ENCODE measurements around the gene PTCD2. TPM values are rescaled to one million over a fixed set of nuclear protein-coding genes. Genes with fewer than 3 reads are reported as not detected.

The PTCD2 gene
- total and polyA plus RNA-seq, 2 of the 8 experiments (the other 6 are each of a cell fraction or from before 2014, with no cell fraction given): 7.3 to 15.4 TPM

GRCh38 chr5:72313141-72313540, 7.0 kb upstream of the PTCD2 start:
- Histone ChIP-seq H3K23me2 (ENCODE audit: low read depth, low read length) (no peaks in the 10 kb centered on the region; the same call in 1 of the 2 replicates), H3K4me2 (ENCODE audit: insufficient read depth in 1 of 2, low read depth in 2 of 2, low read length in 2 of 2) (no peak overlapping the region), H4K8ac (ENCODE audit: extremely low read depth, insufficient read depth, low read length) (no peak overlapping the region), H3K23ac (ENCODE audit: insufficient read length) (no peak overlapping the region), H3K4me3 (ENCODE audit: extremely low read depth in 1 of 4, insufficient read depth in 2 of 4, low read depth in 3 of 4, low read length in 4 of 4) (no peak overlapping the region), H2AFZ (ENCODE audit: low read length) (no peak overlapping the region), H3K4me1 (replicated peaks in 1 of 4; ENCODE audit: control insufficient read depth in 3 of 4, insufficient read depth in 4 of 4, low read length in 3 of 4) (peaks cover 0 to 3% (median 0%) of the 10 kb centered on the region in 4 experiments; a peak in 1 of 7 replicates), H2BK15ac (ENCODE audit: low read length) (no peak overlapping the region), H3K14ac (ENCODE audit: insufficient read length) (no peak overlapping the region), H2BK20ac (ENCODE audit: low read length) (no peak overlapping the region), H2BK5ac (ENCODE audit: low read depth, low read length) (no peak overlapping the region), H3K79me1 (ENCODE audit: low read depth, low read length) (peaks cover 2% of the 10 kb centered on the region; the same call in 1 of the 2 replicates), H3K79me2 (ENCODE audit: control insufficient read depth in 1 of 2, insufficient read depth in 2 of 2, low read length in 2 of 2) (peaks cover 0 to 36% of the 10 kb centered on the region in 2 experiments; a peak in 2 of 4 replicates), H2AK5ac (ENCODE audit: low read depth, low read length) (no peak overlapping the region), H4K20me1 (replicated peaks in 1 of 2; ENCODE audit: control insufficient read depth in 1 of 2, insufficient read depth in 2 of 2, low read length in 2 of 2) (no peaks in the 10 kb centered on the region), H4K5ac (ENCODE audit: insufficient read length, low read depth, low read length) (no peak overlapping the region), H3K56ac (replicated peaks; ENCODE audit: insufficient read length, low read depth, low read length) (no peak overlapping the region), H3K36me3 (ENCODE audit: control insufficient read depth in 2 of 4, insufficient read depth in 4 of 4, low read length in 3 of 4) (peaks cover 8 to 32% (median 22%) of the 10 kb centered on the region in 4 experiments; a peak in 7 of 8 replicates), H3K9me3 (ENCODE audit: insufficient read depth in 2 of 2, low read depth in 1 of 2, low read length in 1 of 2) (no peaks in the 10 kb centered on the region), H3K4ac (replicated peaks; ENCODE audit: insufficient read length, low read depth, low read length) (no peak overlapping the region), H3K18ac (ENCODE audit: extremely low read depth, low read length) (no peak overlapping the region), H3K27ac (ENCODE audit: low read depth, low read length) (no peak overlapping the region), H3K9ac (replicated peaks in 1 of 4; ENCODE audit: extremely low read depth in 1 of 4, low read depth in 3 of 4, low read length in 3 of 4) (no peak overlapping the region), H2BK12ac (ENCODE audit: low read depth, low read length) (no peak overlapping the region), H2BK120ac (replicated peaks; ENCODE audit: low read depth, low read length) (no peak overlapping the region), H4K91ac (replicated peaks; ENCODE audit: insufficient read length, low read length) (no peak overlapping the region), H3K27me3 (replicated peaks in 1 of 4; ENCODE audit: control insufficient read depth in 3 of 4, extremely low read depth in 1 of 4, insufficient read depth in 3 of 4, low read length in 3 of 4) (no peaks in the 10 kb centered on the region)
- CTCF ChIA-PET (ENCODE audit: partially characterized antibody): no interaction called here
- POLR2A ChIA-PET (ENCODE audit: partially characterized antibody): no interaction called here
- FAIRE-seq (no peak), DNase-seq (ENCODE audit: low read depth in 1 of 2, low spot score in 2 of 2) (no peak)
- WGBS, 2 experiments (ENCODE audit: extremely low coverage in 1 of 2, insufficient coverage in 1 of 2, insufficient read length in 1 of 2, insufficient replicate concordance in 2 of 2, low coverage in 1 of 2, low lambda C conversion rate in 2 of 2, missing lambda C conversion rate in 1 of 2): 100% methylated on average over 1 of the region's 1 CpG; no CpG with 5 or more reads in 1 of the 2 experiments
- TF ChIP-seq SIX5 (IDR thresholded peaks at IDR 0.05; ENCODE audit: low read depth, low read length) (no peak), SP2 (IDR thresholded peaks at IDR 0.05; ENCODE audit: low read length) (no peak), KDM5A (IDR thresholded peaks at IDR 0.05; ENCODE audit: low read length) (no peak), GABPA (IDR thresholded peaks at IDR 0.05; ENCODE audit: borderline replicate concordance, insufficient read depth, low read length) (no peak), POU5F1 (IDR thresholded peaks at IDR 0.05; ENCODE audit: low read depth, low read length) (no peak), NRF1 (IDR thresholded peaks at IDR 0.05; ENCODE audit: low read depth, low read length) (no peak), CBX8 (IDR thresholded peaks at IDR 0.05; ENCODE audit: borderline replicate concordance, low read depth, low read length) (no peak), SIRT6 (IDR thresholded peaks at IDR 0.05; ENCODE audit: low read length) (no peak), HDAC6 (IDR thresholded peaks at IDR 0.05; ENCODE audit: low read depth, low read length) (no peak), HDAC2 (IDR thresholded peaks at IDR 0.05; ENCODE audit: borderline replicate concordance in 1 of 2, low read depth in 2 of 2, low read length in 2 of 2) (no peak), SUZ12 (IDR thresholded peaks at IDR 0.05; ENCODE audit: low read length) (no peak), RFX5 (IDR thresholded peaks at IDR 0.05; ENCODE audit: borderline replicate concordance, low read depth, low read length) (no peak), CREB1 (IDR thresholded peaks at IDR 0.05) (no peak)
- TF ChIP-seq, protein P1, sequence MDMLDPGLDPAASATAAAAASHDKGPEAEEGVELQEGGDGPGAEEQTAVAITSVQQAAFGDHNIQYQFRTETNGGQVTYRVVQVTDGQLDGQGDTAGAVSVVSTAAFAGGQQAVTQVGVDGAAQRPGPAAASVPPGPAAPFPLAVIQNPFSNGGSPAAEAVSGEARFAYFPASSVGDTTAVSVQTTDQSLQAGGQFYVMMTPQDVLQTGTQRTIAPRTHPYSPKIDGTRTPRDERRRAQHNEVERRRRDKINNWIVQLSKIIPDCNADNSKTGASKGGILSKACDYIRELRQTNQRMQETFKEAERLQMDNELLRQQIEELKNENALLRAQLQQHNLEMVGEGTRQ (IDR thresholded peaks at IDR 0.05; ENCODE audit: low read length): no peak

Data from H1 (cell line).